Endothelial cell (in vitro differentiated cells): ENCODE data around the gene MED10. TPM values are rescaled to one million over a fixed set of nuclear protein-coding genes. Genes with fewer than 3 reads are reported as not detected.

Source experiments
- DNase-seq: peaks from one replicate; pipeline ENCODE4 v3.0.0; 2021; ENCODE audit warnings: low spot score
- H3K27ac Mint-ChIP-seq: one replicate; pipeline ENCODE4 v1.8.0; 2021; ENCODE audit warnings: mixed read lengths, inconsistent platforms; ENCODE audit not compliant: unreplicated experiment
- H3K27me3 Mint-ChIP-seq: one replicate; pipeline ENCODE4 v1.8.0; 2021; ENCODE audit warnings: mild to moderate bottlenecking, moderate library complexity, mixed read lengths, inconsistent platforms; ENCODE audit not compliant: unreplicated experiment
- H3K36me3 Mint-ChIP-seq: one replicate; pipeline ENCODE4 v1.8.0; 2021; ENCODE audit warnings: mild to moderate bottlenecking, low read depth, mixed read lengths, inconsistent platforms; ENCODE audit not compliant: unreplicated experiment
- H3K4me1 Mint-ChIP-seq: one replicate; pipeline ENCODE4 v1.8.0; 2021; ENCODE audit warnings: mild to moderate bottlenecking, mixed read lengths, inconsistent platforms; ENCODE audit not compliant: unreplicated experiment
- H3K4me3 Mint-ChIP-seq: one replicate; pipeline ENCODE4 v1.8.0; 2021; ENCODE audit warnings: mild to moderate bottlenecking, mixed read lengths, inconsistent platforms; ENCODE audit not compliant: unreplicated experiment
- H3K9me3 Mint-ChIP-seq: one replicate; pipeline ENCODE4 v1.8.0; 2021; ENCODE audit warnings: mixed read lengths, inconsistent platforms; ENCODE audit not compliant: unreplicated experiment
- CTCF ChIP-seq: fragments of 200-600 bp; sonication (generic); IDR thresholded peaks from one replicate; pipeline ENCODE4 v1.5.0; 2021; ENCODE audit warnings: antibody characterized with exemption; ENCODE audit not compliant: unreplicated experiment
- total RNA-seq: library from RNA; stranded (reverse); fragmentation: NEBNext Ultra II Directional; extraction: Animal tissue kit (Norgen Biotek cat#: 25700); gene quantifications from one replicate; pipeline ENCODE4 v1.2.1, GENCODE V29; 2021; ENCODE audit not compliant: unreplicated experiment

MED10 gene
- total RNA-seq, 1 donor from 2014 or later: 53.0 TPM

- Mint-ChIP-seq H3K27me3 (peaks cover 2% of the 10 kb centered on the region), H3K4me1 (peaks cover 1% of the 10 kb centered on the region), H3K27ac (no peak overlapping the region), H3K9me3 (no peaks in the 10 kb centered on the region), H3K4me3 (no peak overlapping the region), H3K36me3 (no peaks in the 10 kb centered on the region)
- DNase-seq: no peak
- no peak for TF ChIP-seq CTCF
Measured at GRCh38 chr5:6344593-6344989, 33.8 kb downstream of the MED10 start.

GRCh38 chr5:6343951-6344592, 34.3 kb downstream of the MED10 start:
- TF ChIP-seq CTCF: no peak
- Mint-ChIP-seq H3K27me3 (peaks cover 2% of the 10 kb centered on the region), H3K27ac (no peak overlapping the region), H3K4me1 (no peaks in the 10 kb centered on the region), H3K4me3 (no peak overlapping the region), H3K9me3 (no peaks in the 10 kb centered on the region), H3K36me3 (no peaks in the 10 kb centered on the region)
- DNase-seq: no peak

GRCh38 chr5:6342689-6343315, 35.5 kb downstream of the MED10 start:
- Mint-ChIP-seq H3K4me1 (no peaks in the 10 kb centered on the region), H3K4me3 (no peak overlapping the region), H3K27me3 (peaks cover 2% of the 10 kb centered on the region), H3K9me3 (no peaks in the 10 kb centered on the region), H3K36me3 (no peaks in the 10 kb centered on the region), H3K27ac (no peak overlapping the region)
- TF ChIP-seq CTCF: no peak
- DNase-seq: no peak

- Mint-ChIP-seq H3K27me3 (peaks cover 2% of the 10 kb centered on the region), H3K9me3 (no peaks in the 10 kb centered on the region), H3K4me1 (no peaks in the 10 kb centered on the region), H3K36me3 (no peaks in the 10 kb centered on the region), H3K27ac (no peak overlapping the region), H3K4me3 (no peak overlapping the region)
- no peak for DNase-seq
- no peak for TF ChIP-seq CTCF
Measured at GRCh38 chr5:6340100-6340499, 38.2 kb downstream of the MED10 start.

- H3K4me1 Mint-ChIP-seq: no peaks in the 10 kb centered on the region
- peaks cover 3% of the 10 kb centered on the region for H3K36me3 Mint-ChIP-seq
- H3K9me3 Mint-ChIP-seq: no peaks in the 10 kb centered on the region
- no peak overlapping the region for H3K27ac Mint-ChIP-seq
- H3K27me3 Mint-ChIP-seq: peaks cover 2% of the 10 kb centered on the region
- H3K4me3 Mint-ChIP-seq: no peak overlapping the region
- DNase-seq: no peak
- TF ChIP-seq CTCF: no peak
Measured at GRCh38 chr5:6338871-6339270, 39.5 kb downstream of the MED10 start.
